Memory B cell (primary cell): ENCODE data around the gene ELK3.

ENCODE experiments used
- ATAC-seq: fragments of 150-1000 bp; cut with Tn5 transposase; 2 replicates; pipeline ENCODE4 v1.10.0; 2021; ENCODE audit warnings: low read depth, mild to moderate bottlenecking, moderate library complexity
- DNase-seq, 2 donors: peaks; one replicate each; pipeline ENCODE4 v3.0.0; 2022; ENCODE audit warnings: low spot score in 2 of 2
- H3K27ac Mint-ChIP-seq: one replicate; pipeline ENCODE4 v1.8.0; 2022; ENCODE audit warnings: mild to moderate bottlenecking, moderate library complexity, mixed read lengths
- H3K27me3 Mint-ChIP-seq: one replicate; pipeline ENCODE4 v1.8.0; 2022; ENCODE audit warnings: mixed read lengths
- H3K36me3 Mint-ChIP-seq: one replicate; pipeline ENCODE4 v1.8.0; 2022; ENCODE audit warnings: mild to moderate bottlenecking, mixed read lengths
- H3K4me1 Mint-ChIP-seq: one replicate; pipeline ENCODE4 v1.8.0; 2022; ENCODE audit warnings: mixed read lengths
- H3K4me3 Mint-ChIP-seq: one replicate; pipeline ENCODE4 v1.8.0; 2022; ENCODE audit warnings: mild to moderate bottlenecking, moderate library complexity, mixed read lengths
- H3K9me3 Mint-ChIP-seq: one replicate; pipeline ENCODE4 v1.8.0; 2022; ENCODE audit warnings: mixed read lengths

ELK3 gene

DNA sequence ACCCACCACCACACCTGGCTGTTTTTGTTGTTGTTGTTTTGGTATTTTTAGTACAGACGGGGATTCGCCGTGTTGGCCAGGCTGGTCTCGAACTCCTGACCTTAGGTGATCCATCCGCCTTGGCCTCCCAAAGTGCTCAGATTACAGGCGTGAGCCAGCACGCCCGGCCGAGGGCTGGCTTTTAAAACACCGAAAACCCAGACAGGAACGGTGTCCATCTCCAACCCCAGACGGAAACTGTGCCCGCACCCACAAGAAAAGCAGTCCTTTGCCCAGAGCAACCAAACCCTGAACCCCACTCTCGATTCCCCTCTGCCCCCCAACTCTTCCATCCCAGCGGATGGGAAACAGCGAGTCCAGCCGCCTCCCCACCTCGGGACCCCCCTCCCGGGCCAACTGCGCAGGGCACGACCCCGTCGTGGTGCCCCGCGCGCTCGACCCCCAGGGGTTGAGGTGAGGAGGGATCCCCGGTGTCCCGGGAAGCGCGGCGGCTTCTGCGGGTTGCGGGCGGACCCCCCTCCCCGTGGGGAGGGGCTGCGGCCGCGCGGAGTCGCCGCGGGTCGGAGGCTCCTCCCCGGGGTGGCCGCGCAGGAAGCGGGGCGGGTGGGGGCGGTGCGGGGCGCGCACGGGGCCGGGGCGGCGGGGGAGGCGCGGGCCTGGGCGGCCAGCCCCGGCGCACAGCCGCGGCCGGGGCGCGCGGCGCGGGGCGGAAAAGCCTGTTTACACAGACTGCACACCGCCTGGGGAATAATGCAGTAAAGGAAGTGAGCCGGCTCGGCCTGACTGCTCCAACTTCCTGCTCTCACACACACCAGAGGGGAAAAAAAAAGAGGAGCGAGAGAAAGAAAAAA is at the start of gene ELK3:
Gene ELK3 (plus strand): TSS at position 651 of the 851 bp plus-strand sequence.
- Mint-ChIP-seq H3K4me1 (peaks cover 49% of the 10 kb centered on the region), H3K9me3 (no peaks in the 10 kb centered on the region), H3K27me3 (no peaks in the 10 kb centered on the region), H3K4me3 (peak within 1 kb of the TSS; percentile 97), H3K36me3 (peaks cover 2% of the 10 kb centered on the region), H3K27ac (peak within 1 kb of the TSS; percentile 95)
- peak; percentile 41 to 67 for DNase-seq
- peak; percentile 64 for ATAC-seq

DNA sequence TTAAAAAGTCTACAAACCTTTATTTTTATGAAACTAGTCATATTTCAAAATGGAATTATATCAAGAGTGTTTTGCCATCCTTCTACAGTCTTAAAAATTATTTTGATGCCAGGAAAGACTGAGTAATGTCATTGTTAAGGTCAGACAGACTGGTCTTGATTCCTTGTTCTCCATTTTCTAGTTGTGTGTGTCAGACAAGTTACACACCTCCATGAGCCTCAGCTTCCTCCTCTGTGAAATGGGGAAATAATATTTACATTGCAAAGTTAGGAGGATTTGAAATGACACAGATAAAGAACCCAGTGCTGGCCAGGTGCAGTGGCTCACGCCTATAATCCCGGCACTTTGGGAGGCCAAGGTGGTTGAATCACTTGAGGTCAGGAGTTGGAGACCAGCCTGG is 47.4 kb upstream of the ELK3 start:
- H3K36me3 Mint-ChIP-seq, result no peaks in the 10 kb centered on the region
- ATAC-seq, result peak; percentile 61
- no peak for DNase-seq
- H3K9me3 Mint-ChIP-seq, result no peaks in the 10 kb centered on the region
- no peaks in the 10 kb centered on the region for H3K27me3 Mint-ChIP-seq
- H3K4me1 Mint-ChIP-seq, result peaks cover 24% of the 10 kb centered on the region
- H3K4me3 Mint-ChIP-seq, result peak overlapping the region; percentile 8
- peak overlapping the region; percentile 47 for H3K27ac Mint-ChIP-seq

DNA sequence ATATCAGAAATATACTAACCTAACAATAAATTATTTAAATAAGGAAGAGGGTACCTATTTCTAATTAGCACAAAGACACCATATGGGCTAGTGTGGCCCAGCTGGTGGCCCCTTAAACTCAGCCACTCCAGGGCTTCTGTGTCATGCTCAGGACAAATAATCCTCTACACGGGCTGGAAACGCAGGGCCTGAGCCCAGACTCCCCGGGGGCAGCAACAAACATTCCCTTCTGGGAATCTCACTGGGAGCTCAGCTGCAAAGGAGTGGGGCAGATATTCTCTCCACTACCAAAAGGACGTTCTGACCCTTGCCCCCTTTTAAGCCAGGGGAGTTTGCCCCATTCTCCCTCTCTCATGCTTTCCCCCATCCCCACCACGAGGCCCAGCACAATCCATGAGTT is 43.7 kb upstream of the ELK3 start:
- no peaks in the 10 kb centered on the region for H3K9me3 Mint-ChIP-seq
- no peaks in the 10 kb centered on the region for H3K27me3 Mint-ChIP-seq
- no peaks in the 10 kb centered on the region for H3K36me3 Mint-ChIP-seq
- no peak overlapping the region for H3K4me3 Mint-ChIP-seq
- H3K27ac Mint-ChIP-seq, result no peak overlapping the region
- DNase-seq (no peak), ATAC-seq (no peak)
- H3K4me1 Mint-ChIP-seq, result peaks cover 10% of the 10 kb centered on the region

DNA sequence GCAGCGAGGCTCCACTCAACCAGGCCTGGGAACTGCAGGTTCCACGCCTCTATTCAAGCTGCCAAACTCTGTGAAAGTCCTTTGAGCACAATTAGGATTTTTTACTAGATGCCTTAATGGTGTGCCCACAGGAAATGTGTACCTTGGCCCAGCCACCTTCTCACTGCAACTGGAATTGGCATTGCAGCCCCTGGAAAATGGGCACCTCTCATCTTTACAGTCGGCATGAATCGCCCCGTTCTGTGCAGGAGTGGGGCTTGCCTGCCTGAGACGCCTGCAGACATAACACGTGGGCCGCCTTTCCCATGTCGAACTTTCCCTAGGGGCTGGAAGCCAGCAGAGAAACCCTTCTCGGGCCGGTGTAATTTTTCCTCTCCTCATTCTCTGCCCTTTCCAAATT is 42.0 kb upstream of the ELK3 start:
- Mint-ChIP-seq H3K27ac (no peak overlapping the region), H3K36me3 (no peaks in the 10 kb centered on the region), H3K9me3 (no peaks in the 10 kb centered on the region), H3K27me3 (no peaks in the 10 kb centered on the region), H3K4me1 (peaks cover 5% of the 10 kb centered on the region), H3K4me3 (no peak overlapping the region)
- DNase-seq (no peak), ATAC-seq (no peak)

DNA sequence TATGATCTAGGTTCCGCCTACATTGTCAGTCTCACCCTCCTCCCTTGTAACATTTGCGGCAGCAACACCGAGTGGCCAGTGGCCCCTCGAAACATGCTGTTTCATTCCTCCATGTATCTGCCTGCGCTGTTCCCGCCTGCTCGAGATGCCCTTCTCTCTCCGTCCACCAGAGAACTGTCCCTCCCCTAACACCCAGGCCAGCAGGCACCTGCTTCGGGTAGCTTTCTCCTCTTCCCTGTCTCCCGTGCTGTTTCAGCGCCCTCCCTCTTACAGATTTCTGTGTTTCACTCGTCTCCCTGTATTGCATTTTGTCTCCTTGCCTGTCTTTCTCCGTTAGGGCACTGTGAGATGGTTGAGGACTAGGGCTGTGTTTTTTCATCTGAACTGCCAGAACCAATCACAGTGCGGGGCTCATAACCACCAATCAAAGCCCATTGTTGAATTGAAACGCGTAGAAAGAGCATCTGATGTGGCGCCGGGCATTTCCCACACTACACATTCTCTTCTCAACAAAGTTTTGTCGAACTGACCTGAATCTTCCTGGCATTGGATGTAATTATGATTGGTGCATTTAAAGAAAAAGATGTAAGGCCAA is 40.9 kb upstream of the ELK3 start:
- Mint-ChIP-seq H3K27ac (no peak overlapping the region), H3K9me3 (no peaks in the 10 kb centered on the region), H3K4me3 (no peak overlapping the region), H3K4me1 (peaks cover 3% of the 10 kb centered on the region), H3K36me3 (no peaks in the 10 kb centered on the region), H3K27me3 (no peaks in the 10 kb centered on the region)
- ATAC-seq (no peak), DNase-seq (no peak)

DNA sequence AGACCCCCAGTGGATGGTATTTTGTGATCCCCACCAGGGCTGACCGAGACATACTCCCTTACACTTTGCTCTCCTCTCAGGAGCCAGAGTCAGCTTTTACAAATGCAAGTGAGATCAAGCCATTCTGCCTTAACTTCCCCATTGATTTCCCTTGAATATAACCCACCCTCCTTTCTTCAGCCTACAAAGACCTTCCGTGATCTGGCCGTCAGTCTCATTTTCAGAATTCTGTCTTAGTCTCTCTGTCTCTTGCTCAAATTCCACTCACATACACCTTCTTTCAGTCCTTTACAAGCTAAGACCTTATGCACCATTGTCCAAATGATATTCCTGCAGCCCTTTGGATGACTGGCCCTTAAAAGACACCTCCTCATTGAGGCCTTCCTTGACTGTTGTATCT is 39.0 kb upstream of the ELK3 start:
- no peaks in the 10 kb centered on the region for H3K9me3 Mint-ChIP-seq
- H3K27me3 Mint-ChIP-seq, result no peaks in the 10 kb centered on the region
- H3K4me1 Mint-ChIP-seq, result peaks cover 3% of the 10 kb centered on the region
- ATAC-seq (no peak), DNase-seq (no peak)
- no peaks in the 10 kb centered on the region for H3K36me3 Mint-ChIP-seq
- no peak overlapping the region for H3K4me3 Mint-ChIP-seq
- no peak overlapping the region for H3K27ac Mint-ChIP-seq

DNA sequence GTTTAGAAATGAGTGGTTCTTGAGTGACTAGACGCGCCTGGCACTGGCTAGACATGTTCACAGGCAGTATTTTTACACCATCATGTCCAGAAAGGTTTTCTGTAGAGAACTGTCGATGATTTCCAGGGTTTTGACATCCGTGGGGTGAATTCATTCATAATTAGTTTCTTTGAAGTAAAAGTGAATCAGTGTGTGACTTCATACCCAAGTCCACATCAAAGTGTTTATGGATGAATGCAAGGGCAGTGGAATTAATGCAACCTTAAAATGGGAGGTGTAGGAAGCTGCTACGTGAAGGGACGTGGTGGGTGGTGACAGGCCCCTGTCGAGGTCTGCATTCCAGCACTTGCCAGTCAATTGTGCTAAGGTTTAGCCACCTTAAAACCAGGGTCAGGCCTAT is 38.4 kb upstream of the ELK3 start:
- H3K4me1 Mint-ChIP-seq, result peaks cover 3% of the 10 kb centered on the region
- no peaks in the 10 kb centered on the region for H3K36me3 Mint-ChIP-seq
- H3K27ac Mint-ChIP-seq, result no peak overlapping the region
- ATAC-seq, result no peak
- DNase-seq, result no peak
- no peaks in the 10 kb centered on the region for H3K27me3 Mint-ChIP-seq
- no peak overlapping the region for H3K4me3 Mint-ChIP-seq
- no peaks in the 10 kb centered on the region for H3K9me3 Mint-ChIP-seq

DNA sequence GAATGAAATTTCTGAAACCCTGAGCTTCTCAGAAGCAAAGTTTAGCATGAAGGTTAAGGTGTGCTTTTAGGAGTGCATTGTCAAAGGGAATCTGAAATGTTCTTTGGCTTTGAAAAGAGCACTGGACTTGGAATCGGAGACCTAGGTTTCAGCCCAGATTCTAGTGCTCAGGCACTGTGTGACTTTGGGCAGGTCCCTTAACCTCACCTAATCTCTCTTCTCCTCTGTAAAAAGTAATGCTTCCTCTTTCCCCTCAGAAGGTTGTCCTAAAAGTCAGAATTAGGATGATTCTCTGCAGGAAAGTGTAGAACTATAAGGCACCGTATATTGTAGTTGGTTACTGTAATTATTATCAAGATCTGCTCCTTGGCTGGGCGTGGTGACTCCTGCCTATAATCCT is 38.0 kb upstream of the ELK3 start:
- DNase-seq, result no peak
- Mint-ChIP-seq H3K4me3 (no peak overlapping the region), H3K9me3 (no peaks in the 10 kb centered on the region)

DNA sequence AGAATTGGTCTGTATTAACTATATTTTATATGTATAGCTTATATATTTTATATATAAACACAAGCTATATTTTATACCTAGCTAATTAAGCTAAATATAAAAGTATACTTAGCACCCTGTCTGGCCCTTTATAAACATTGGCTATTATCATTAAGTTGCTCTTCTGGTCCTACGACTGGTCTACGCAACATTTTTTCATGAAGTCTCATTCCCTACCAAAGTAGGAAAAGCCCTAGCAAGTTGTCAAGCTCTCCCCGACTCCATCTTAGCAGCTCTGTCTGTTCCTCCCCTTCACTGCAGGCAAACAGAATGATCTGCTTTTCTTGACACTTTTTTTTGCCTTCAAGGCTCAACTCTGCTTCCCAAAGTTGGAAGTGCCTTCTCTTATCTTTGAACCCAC is 36.7 kb upstream of the ELK3 start:
- no peak overlapping the region for H3K4me3 Mint-ChIP-seq
- DNase-seq (no peak), ATAC-seq (no peak)
- no peaks in the 10 kb centered on the region for H3K36me3 Mint-ChIP-seq
- H3K4me1 Mint-ChIP-seq, result peaks cover 3% of the 10 kb centered on the region
- H3K9me3 Mint-ChIP-seq, result no peaks in the 10 kb centered on the region
- H3K27me3 Mint-ChIP-seq, result no peaks in the 10 kb centered on the region
- no peak overlapping the region for H3K27ac Mint-ChIP-seq

More for the DNA sequence above, 38.0 kb upstream of the ELK3 start:
- no peaks in the 10 kb centered on the region for H3K27me3 Mint-ChIP-seq
- ATAC-seq, result peak; percentile 34
- no peaks in the 10 kb centered on the region for H3K36me3 Mint-ChIP-seq
- no peak overlapping the region for H3K27ac Mint-ChIP-seq
- peaks cover 3% of the 10 kb centered on the region for H3K4me1 Mint-ChIP-seq

DNA sequence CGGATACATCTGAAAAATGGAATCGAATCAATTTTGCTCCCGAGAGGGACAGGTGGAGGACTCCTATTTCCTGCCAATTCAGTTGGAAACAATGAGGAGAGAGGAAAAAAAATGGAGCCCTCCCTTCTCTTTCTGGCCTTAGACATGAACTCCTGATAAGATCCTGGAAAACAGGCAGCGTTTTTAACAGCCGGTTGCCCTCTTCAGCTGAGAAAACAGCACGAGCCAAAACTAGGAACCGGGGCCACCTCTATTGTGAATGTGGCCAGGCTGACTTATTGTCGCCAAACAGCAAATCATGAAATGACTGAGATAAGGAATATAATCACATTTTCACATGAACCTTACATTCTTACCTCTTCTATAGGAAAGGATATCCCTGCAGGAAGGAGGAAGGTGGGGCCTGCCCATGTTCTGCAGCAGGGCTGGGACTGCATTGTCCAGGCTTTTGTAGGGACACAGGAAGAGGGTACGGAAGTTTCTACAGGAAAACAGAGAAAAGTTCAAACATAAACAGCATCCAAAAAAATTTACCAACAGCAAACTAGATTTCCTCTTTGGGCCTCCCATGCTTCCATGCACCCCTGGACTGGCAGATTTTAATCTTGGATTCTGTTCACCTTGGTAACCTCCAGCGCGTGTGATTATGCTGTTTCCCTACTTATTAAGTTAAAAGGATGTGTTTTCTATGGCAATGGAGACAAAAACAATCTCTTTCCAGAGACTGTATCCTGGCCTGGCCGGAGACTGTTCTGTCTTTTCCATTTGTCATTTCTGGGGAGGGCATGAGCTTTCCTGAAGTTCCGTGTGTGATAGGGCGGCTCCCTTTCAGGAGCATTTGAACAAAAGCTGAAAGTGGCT is 29.0 kb upstream of the ELK3 start:
- Mint-ChIP-seq H3K36me3 (no peaks in the 10 kb centered on the region), H3K4me1 (peaks cover 8% of the 10 kb centered on the region), H3K27me3 (peaks cover 3% of the 10 kb centered on the region), H3K9me3 (no peaks in the 10 kb centered on the region), H3K4me3 (no peak overlapping the region), H3K27ac (no peak overlapping the region)
- DNase-seq (no peak), ATAC-seq (no peak)

DNA sequence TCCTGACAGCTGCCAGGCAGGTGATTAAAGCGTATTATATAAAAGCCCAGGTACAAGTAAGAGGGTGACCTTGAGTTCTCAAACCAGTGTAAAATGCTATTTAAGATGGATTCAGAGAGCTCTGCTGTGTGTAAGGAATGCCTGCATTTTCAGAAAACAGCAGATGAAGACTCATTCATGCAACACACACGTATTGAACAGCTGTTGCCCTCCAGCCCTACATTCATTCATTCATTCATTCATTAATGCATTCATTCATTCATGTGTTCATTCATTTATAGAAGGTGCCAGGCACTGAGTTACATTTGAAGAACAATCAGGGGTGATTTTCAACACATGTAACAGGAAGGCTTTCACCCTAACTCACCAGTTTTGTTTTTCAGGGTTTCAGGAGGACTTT is 27.4 kb upstream of the ELK3 start:
- Mint-ChIP-seq H3K4me1 (peaks cover 13% of the 10 kb centered on the region), H3K36me3 (no peaks in the 10 kb centered on the region), H3K27ac (no peak overlapping the region), H3K9me3 (no peaks in the 10 kb centered on the region), H3K27me3 (peaks cover 5% of the 10 kb centered on the region), H3K4me3 (no peak overlapping the region)
- no peak for DNase-seq
- ATAC-seq, result no peak

DNA sequence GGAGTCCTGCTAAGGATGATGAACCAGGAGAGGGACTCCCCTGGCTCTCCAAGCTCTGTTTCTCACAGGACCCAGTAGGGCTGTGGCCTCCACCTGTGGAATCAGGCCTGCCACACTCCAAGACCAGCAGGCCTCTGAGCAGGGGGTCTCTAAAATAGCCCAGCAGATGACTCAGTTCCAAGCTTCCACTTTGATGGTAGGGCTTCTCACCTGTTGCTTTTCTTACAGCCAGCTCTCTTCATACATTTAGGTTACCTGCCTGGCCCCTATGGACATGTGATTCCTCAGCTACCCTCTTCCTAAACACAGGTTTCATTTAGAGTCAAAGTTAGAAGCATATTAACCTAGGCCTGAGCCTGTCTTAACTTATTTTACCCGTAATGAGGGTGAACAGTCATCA is 26.7 kb upstream of the ELK3 start:
- no peaks in the 10 kb centered on the region for H3K36me3 Mint-ChIP-seq
- DNase-seq (no peak), ATAC-seq (no peak)
- peaks cover 13% of the 10 kb centered on the region for H3K4me1 Mint-ChIP-seq
- peaks cover 5% of the 10 kb centered on the region for H3K27me3 Mint-ChIP-seq
- H3K4me3 Mint-ChIP-seq, result no peak overlapping the region
- no peaks in the 10 kb centered on the region for H3K9me3 Mint-ChIP-seq
- no peak overlapping the region for H3K27ac Mint-ChIP-seq

DNA sequence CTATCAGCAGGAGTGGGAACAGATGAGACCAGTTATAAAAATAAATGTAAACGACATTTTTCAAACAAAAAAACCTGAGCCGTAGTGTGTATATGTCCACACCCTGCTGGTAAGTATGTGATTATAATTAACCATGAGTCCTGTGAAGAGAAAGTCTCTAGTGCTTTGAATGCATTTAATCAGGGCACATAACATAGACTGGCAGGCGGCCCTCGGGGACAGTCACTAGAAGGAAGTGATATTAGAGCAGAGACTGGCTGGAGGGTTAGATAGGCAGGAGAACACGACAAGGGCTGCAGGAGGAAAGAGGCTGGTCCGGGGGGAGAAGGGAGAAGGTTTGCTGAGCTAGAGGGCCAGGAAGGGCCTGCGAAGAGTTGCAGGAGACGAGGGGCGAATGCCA is 23.8 kb upstream of the ELK3 start:
- peaks cover 4% of the 10 kb centered on the region for H3K27me3 Mint-ChIP-seq
- peaks cover 7% of the 10 kb centered on the region for H3K4me1 Mint-ChIP-seq
- H3K9me3 Mint-ChIP-seq, result no peaks in the 10 kb centered on the region
- peak; percentile 51 for ATAC-seq
- H3K36me3 Mint-ChIP-seq, result no peaks in the 10 kb centered on the region
- H3K27ac Mint-ChIP-seq, result peak overlapping the region; percentile 6
- no peak for DNase-seq
- H3K4me3 Mint-ChIP-seq, result no peak overlapping the region

DNA sequence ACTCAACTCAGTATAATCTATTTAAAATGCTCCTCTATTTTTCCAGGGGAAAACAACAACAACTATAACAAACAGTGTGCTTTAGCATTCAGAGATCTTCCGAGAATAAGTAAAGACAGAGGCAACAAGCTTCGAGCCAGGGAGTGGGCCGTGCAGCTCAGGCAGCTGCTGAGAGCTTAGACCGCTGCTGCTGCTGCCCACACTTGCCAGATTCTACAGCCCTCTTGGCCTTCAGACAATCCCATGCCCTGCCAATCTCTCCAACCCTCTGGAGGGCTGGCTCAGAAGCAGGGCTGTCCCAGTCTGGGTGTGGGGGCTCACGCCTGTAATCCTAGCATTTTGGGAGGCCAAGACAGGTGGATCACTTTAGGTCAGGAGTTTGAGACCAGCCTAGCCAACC is 23.4 kb upstream of the ELK3 start:
- H3K27me3 Mint-ChIP-seq, result peaks cover 4% of the 10 kb centered on the region
- ATAC-seq (no peak), DNase-seq (no peak)
- H3K27ac Mint-ChIP-seq, result no peak overlapping the region
- H3K36me3 Mint-ChIP-seq, result no peaks in the 10 kb centered on the region
- H3K4me1 Mint-ChIP-seq, result peaks cover 7% of the 10 kb centered on the region
- no peaks in the 10 kb centered on the region for H3K9me3 Mint-ChIP-seq
- no peak overlapping the region for H3K4me3 Mint-ChIP-seq
